K562 (cell line): ENCODE measurements around the gene PDIA5. TPM values are rescaled to one million over a fixed set of nuclear protein-coding genes. Genes with fewer than 3 reads are reported as not detected.

Experiments used
- ATAC-seq: fragments of 200-7000 bp; cut with Tn5 transposase; 3 replicates; pipeline ENCODE4 v1.9.1; 2020; ENCODE audit warnings: moderate library complexity
- BruUV-seq: library from RNA; stranded (reverse); fragments of 400-500 nt; replicated peaks from 2 replicates; lab custom pipeline; 2021; lab: Mats Ljungman, UMichigan
- CTCF ChIA-PET: fragments of 300-600 bp; formaldehyde crosslinking; extraction: SDS; loops from one replicate; lab custom pipeline; 2021; ENCODE audit warnings: low intra/inter-chr PET ratio; lab: Yijun Ruan, JAX
- POLR2A ChIA-PET: fragments of 300-600, 350-650 bp; sonication (Branson Sonifier 250); formaldehyde crosslinking; extraction: SDS; loops from one replicate; lab custom pipeline; 2021; ENCODE audit warnings: antibody characterized with exemption, inconsistent platforms; lab: Yijun Ruan, JAX
- DNase-seq, 4 experiments: peaks; one replicate each; pipeline versions ENCODE4 v3.0.0 to v3.0.0-alpha.2; 2011 to 2018; ENCODE audit warnings: low spot score in 3 of 4, mixed read lengths in 3 of 4; ENCODE audit errors: extremely low read depth in 1 of 4
- FAIRE-seq: peaks from 2 replicates; lab custom pipeline; 2011; peaks lifted over from hg19 to GRCh38; lab: Jason Lieb, UNC
- H2AFZ ChIP-seq: 2 replicates; pipeline ENCODE4 v1.6.0; 2011; ENCODE audit warnings: low read depth, low read length, control low read depth, inconsistent platforms
- H3K27ac ChIP-seq: fragments of 200-600 bp; 3 replicates; pipeline ENCODE4 v1.8.0; 2011; ENCODE audit warnings: low read depth, mild to moderate bottlenecking, control low read depth, inconsistent platforms, low read length, moderate library complexity, mixed read lengths; ENCODE audit errors: extremely low read depth
- H3K27me3 ChIP-seq, 2 experiments: fragments of 300-600 bp in 1 of 2; 2 replicates in 1 of 2; 3 replicates in 1 of 2; pipeline versions ENCODE4 v1.6.0 to v1.8.0; 2011; ENCODE audit warnings: inconsistent platforms in 2 of 2, low read length in 2 of 2, mild to moderate bottlenecking in 1 of 2, mixed read lengths in 1 of 2, moderate library complexity in 1 of 2; ENCODE audit not compliant: control insufficient read depth in 2 of 2, insufficient read depth in 2 of 2
- H3K36me3 ChIP-seq: fragments of 300-600 bp; 3 replicates; pipeline ENCODE4 v1.8.0; 2011; ENCODE audit warnings: mild to moderate bottlenecking, low read length, inconsistent platforms; ENCODE audit not compliant: control insufficient read depth, insufficient read depth
- H3K4me1 ChIP-seq, 2 experiments: fragments of 200-600 bp in 1 of 2; replicated peaks in 1 of 2; 2 replicates in 1 of 2; 3 replicates in 1 of 2; pipeline versions ENCODE4 v1.5.1 to v1.8.0; 2011; ENCODE audit warnings: inconsistent platforms in 2 of 2, low read length in 2 of 2, mild to moderate bottlenecking in 1 of 2, mixed read lengths in 1 of 2, moderate library complexity in 1 of 2; ENCODE audit not compliant: control insufficient read depth in 2 of 2, insufficient read depth in 2 of 2
- H3K4me2 ChIP-seq: 2 replicates; pipeline ENCODE4 v1.6.1; 2011; ENCODE audit warnings: low read length, control low read depth, inconsistent platforms, mixed read lengths; ENCODE audit not compliant: insufficient read depth
- H3K4me3 ChIP-seq: fragments of 200-600 bp; sonication (generic), shearing (Covaris generic); 2 replicates; pipeline ENCODE4 v1.5.1; 2016; ENCODE audit warnings: control low read depth, inconsistent platforms
- H3K79me2 ChIP-seq: fragments of 200-600 bp; 3 replicates; pipeline ENCODE4 v1.8.0; 2011; ENCODE audit warnings: low read length, inconsistent platforms; ENCODE audit not compliant: control insufficient read depth, insufficient read depth
- H3K9ac ChIP-seq, 2 experiments: 2 replicates each; pipeline versions ENCODE4 v1.6.0 to v1.6.1; 2011; ENCODE audit warnings: low read depth in 2 of 2, low read length in 2 of 2, control low read depth in 1 of 2, inconsistent platforms in 1 of 2, mild to moderate bottlenecking in 1 of 2, mixed read lengths in 1 of 2; ENCODE audit not compliant: insufficient read depth in 1 of 2
- H3K9me1 ChIP-seq: one replicate; pipeline ENCODE4 v1.6.0; 2011; ENCODE audit warnings: inconsistent platforms, mild to moderate bottlenecking, low read length, moderate library complexity; ENCODE audit not compliant: control insufficient read depth, insufficient read depth
- H3K9me3 ChIP-seq: replicated peaks from 2 replicates; pipeline ENCODE4 v1.5.1; 2011; ENCODE audit warnings: low read depth, low read length, inconsistent platforms; ENCODE audit not compliant: control insufficient read depth, insufficient read depth
- H4K20me1 ChIP-seq: replicated peaks from 2 replicates; pipeline ENCODE4 v1.6.1; 2011; ENCODE audit warnings: low read length, inconsistent platforms, mixed read lengths; ENCODE audit not compliant: control insufficient read depth, insufficient read depth
- DNMT1 ChIP-seq: fragments of 450-650 bp; IDR thresholded peaks from 2 replicates; pipeline ENCODE4 v1.6.1; 2016; ENCODE audit warnings: antibody characterized with exemption, mild to moderate bottlenecking
- KDM5B ChIP-seq: fragments of 200-600 bp; sonication (generic); IDR thresholded peaks from 2 replicates; pipeline ENCODE4 v1.6.1; 2012; ENCODE audit warnings: low read depth, mild to moderate bottlenecking, moderate library complexity, low read length, control low read depth, inconsistent platforms; ENCODE audit not compliant: insufficient replicate concordance
- MCM7 ChIP-seq, 2 experiments: fragments of 450-650 bp; IDR thresholded peaks; 2 replicates each; pipeline ENCODE4 v1.6.1; 2016 to 2018
- NFYB ChIP-seq: IDR thresholded peaks from 2 replicates; pipeline ENCODE4 v1.6.1; 2011; ENCODE audit warnings: mild to moderate bottlenecking, moderate library complexity; ENCODE audit not compliant: insufficient read length; ENCODE audit errors: extremely low read depth
- OTX1 ChIP-seq: fragments of 450-650 bp; formaldehyde crosslinking; IDR thresholded peaks from 2 replicates; pipeline ENCODE4 v1.4.0; 2022; ENCODE audit warnings: mild to moderate bottlenecking
- SAFB2 ChIP-seq: fragments of 200-400 bp; formaldehyde crosslinking; IDR thresholded peaks from 2 replicates; pipeline ENCODE4 v1.6.1; 2018; ENCODE audit warnings: borderline replicate concordance, low read length, low read depth, moderate library complexity; ENCODE audit not compliant: severe bottlenecking
- ZBTB7A ChIP-seq: IDR thresholded peaks from 2 replicates; pipeline ENCODE4 v1.6.1; 2011; ENCODE audit warnings: low read depth, mild to moderate bottlenecking, low read length, moderate library complexity, borderline replicate concordance; ENCODE audit not compliant: control insufficient read depth
- ZC3H8 ChIP-seq: fragments of 450-650 bp; IDR thresholded peaks from 2 replicates; pipeline ENCODE4 v1.6.1; 2017
- ZFP1 ChIP-seq: fragments of 450-650 bp; formaldehyde crosslinking; IDR thresholded peaks from 2 replicates; pipeline ENCODE4 v1.4.0; 2020; ENCODE audit warnings: mild to moderate bottlenecking, mixed read lengths
- ZSCAN32 ChIP-seq: fragments of 450-650 bp; formaldehyde crosslinking; IDR thresholded peaks from 2 replicates; pipeline ENCODE4 v1.4.0; 2020; ENCODE audit warnings: mild to moderate bottlenecking, moderate library complexity
- WGBS: fragments of 100-300 bp; shearing (Covaris generic); methylation state at CpG from one replicate; pipeline ENCODE4 v1.1.6; 2016; ENCODE audit warnings: low coverage, mixed read lengths; ENCODE audit not compliant: insufficient coverage; ENCODE audit errors: missing lambda C conversion rate; 5-methylcytosine and 5-hydroxymethylcytosine counted together
- in situ Hi-C: fragments of 300-500 bp; cut with MboI; formaldehyde crosslinking; loops from 4 replicates; pipeline ENCODE4 v1.15.0; 2018; ENCODE audit warnings: inconsistent platforms, mixed read lengths
- intact Hi-C: fragments of 100-400 bp; cut with micrococcal nuclease; formaldehyde crosslinking; loops from 2 replicates; pipeline ENCODE4 v1.14.2; 2022
- polyA plus RNA-seq, 8 experiments: library from polyadenylated mRNA; depleted of rRNA in 4 of 8; stranded (reverse) in 5 of 8; unstranded in 3 of 8; fragments of >200 nt; fragmentation: Nextera tagmentation in 2 of 8; fragmentation: Illumina TruSeq in 1 of 8; extraction: Ambion mirVana in 2 of 8; extraction: Trizol in 1 of 8; gene quantifications; 2 replicates each; pipeline versions ENCODE4 v1.2.1 to v1.2.3, GENCODE V29; 2011 to 2014; ENCODE audit warnings: inconsistent platforms in 1 of 8, missing spikeins in 1 of 8
- total RNA-seq, 7 experiments: library from RNA; depleted of rRNA in 6 of 7; stranded (reverse); fragments of >200 nt in 6 of 7; fragmentation: Illumina TruSeq in 2 of 7; extraction: Trizol in 2 of 7; gene quantifications; 2 replicates each; pipeline versions ENCODE4 v1.2.1 to v1.2.3, GENCODE V29; 2011 to 2021; ENCODE audit warnings: low replicate concordance in 1 of 7
- TF ChIP-seq, protein P1 (sequence below), 2 experiments: IDR thresholded peaks; 2 replicates each; pipeline ENCODE4 v1.6.1; 2011; ENCODE audit warnings: borderline replicate concordance in 1 of 2, control low read depth in 1 of 2, low read depth in 1 of 2, low read length in 1 of 2, mild to moderate bottlenecking in 1 of 2, mixed read lengths in 1 of 2, moderate library complexity in 1 of 2; ENCODE audit not compliant: insufficient read depth in 1 of 2, insufficient read length in 1 of 2, poor library complexity in 1 of 2, severe bottlenecking in 1 of 2; ENCODE audit errors: extremely low read depth in 1 of 2
- TF ChIP-seq, protein P2 (sequence below): fragments of 450-650 bp; conservative IDR thresholded peaks from 2 replicates; pipeline ENCODE4 v1.6.1; 2016; ENCODE audit warnings: missing genetic modification characterization, low read depth, mild to moderate bottlenecking, missing compliant biosample characterization, moderate library complexity

PDIA5 gene
- total and polyA plus RNA-seq, 9 of the 15 experiments (the other 6 are each of a cell fraction or from before 2014, with no cell fraction given) = 3.4 to 31.8 (median 19.6) TPM

- no peak for ATAC-seq
- H4K20me1 ChIP-seq = no peaks in the 10 kb centered on the region
- in situ Hi-C loops (no loop called here), intact Hi-C loops (loop anchor here (10.0 kb wide), 1 partner anchor 226 kb away; no protein-coding TSS in a partner anchor)
- H2AFZ ChIP-seq = no peak overlapping the region
- H3K4me1 ChIP-seq = no peaks in the 10 kb centered on the region
- H3K9me1 ChIP-seq = no peaks in the 10 kb centered on the region
- no peak overlapping the region for H3K4me3 ChIP-seq
- ChIA-PET POLR2A (no interaction called here), CTCF (no interaction called here)
- H3K79me2 ChIP-seq = no peaks in the 10 kb centered on the region
- no peak overlapping the region for H3K27ac ChIP-seq
- no peaks in the 10 kb centered on the region for H3K36me3 ChIP-seq
- no peaks in the 10 kb centered on the region for H3K9me3 ChIP-seq
- TF ChIP-seq, protein P1, sequence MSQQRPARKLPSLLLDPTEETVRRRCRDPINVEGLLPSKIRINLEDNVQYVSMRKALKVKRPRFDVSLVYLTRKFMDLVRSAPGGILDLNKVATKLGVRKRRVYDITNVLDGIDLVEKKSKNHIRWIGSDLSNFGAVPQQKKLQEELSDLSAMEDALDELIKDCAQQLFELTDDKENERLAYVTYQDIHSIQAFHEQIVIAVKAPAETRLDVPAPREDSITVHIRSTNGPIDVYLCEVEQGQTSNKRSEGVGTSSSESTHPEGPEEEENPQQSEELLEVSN (IDR thresholded peaks at IDR 0.05; ENCODE audit: borderline replicate concordance in 1 of 2, extremely low read depth in 1 of 2, insufficient read depth in 1 of 2, insufficient read length in 1 of 2, low read depth in 1 of 2, low read length in 1 of 2, poor library complexity in 1 of 2, severe bottlenecking in 1 of 2) = no peak
- TF ChIP-seq ZBTB7A = no peak
- no peak for TF ChIP-seq ZSCAN32 (CRISPR knock-in tag)
- no peak for TF ChIP-seq NFYB
- TF ChIP-seq DNMT1 = no peak
- no peak for TF ChIP-seq MCM7 (IDR thresholded peaks at IDR 0.05)
- no peak for TF ChIP-seq ZFP1
- TF ChIP-seq KDM5B = no peak
- TF ChIP-seq OTX1 (CRISPR knock-in tag) = no peak
- TF ChIP-seq SAFB2 = no peak
- TF ChIP-seq, protein P2, sequence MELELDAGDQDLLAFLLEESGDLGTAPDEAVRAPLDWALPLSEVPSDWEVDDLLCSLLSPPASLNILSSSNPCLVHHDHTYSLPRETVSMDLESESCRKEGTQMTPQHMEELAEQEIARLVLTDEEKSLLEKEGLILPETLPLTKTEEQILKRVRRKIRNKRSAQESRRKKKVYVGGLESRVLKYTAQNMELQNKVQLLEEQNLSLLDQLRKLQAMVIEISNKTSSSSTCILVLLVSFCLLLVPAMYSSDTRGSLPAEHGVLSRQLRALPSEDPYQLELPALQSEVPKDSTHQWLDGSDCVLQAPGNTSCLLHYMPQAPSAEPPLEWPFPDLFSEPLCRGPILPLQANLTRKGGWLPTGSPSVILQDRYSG (tag) = no peak
- no peak for TF ChIP-seq ZC3H8
- no TSS peak for BruUV-seq
- H3K27me3 ChIP-seq = peaks cover 2 to 26% of the 10 kb centered on the region in 2 experiments; a peak in 4 of 5 replicates
- no peak overlapping the region for H3K4me2 ChIP-seq
- no peak for DNase-seq
- WGBS = 0% methylated on average over 3 of the region's 3 CpGs
- FAIRE-seq = no peak
- no peak overlapping the region for H3K9ac ChIP-seq
Observed at GRCh38 chr3:123039178-123039577, 27.6 kb upstream of the PDIA5 start.
